ENCODE data around the gene LOX. TPM values are rescaled to one million over a fixed set of nuclear protein-coding genes. Genes with fewer than 3 reads are reported as not detected.

LOX gene
- total RNA-seq, 1 experiment from 2014 or later: 8.7 TPM

DNA sequence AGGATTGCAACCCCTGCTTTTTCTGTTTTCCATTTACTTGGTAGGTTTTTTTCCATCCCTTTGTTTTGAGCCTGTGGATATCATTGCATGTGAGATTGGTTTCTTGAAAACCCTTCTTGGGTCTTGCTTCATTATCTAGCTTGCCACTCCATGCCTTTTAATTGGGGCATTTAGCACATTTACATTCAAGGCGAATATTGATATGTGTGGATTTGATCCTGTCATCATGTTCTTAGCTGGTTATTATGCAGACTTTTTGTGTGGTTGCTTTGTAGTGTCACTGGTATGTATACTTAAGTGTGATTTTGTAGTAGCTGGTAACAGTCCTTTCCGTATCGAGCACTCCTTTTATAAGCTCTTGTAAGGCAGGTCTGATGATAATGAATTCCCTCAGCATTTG, 26.5 kb downstream of the LOX start:
- Mint-ChIP-seq H3K4me3 (ENCODE audit: low read depth, unreplicated experiment) (no peak overlapping the region), H3K27ac (ENCODE audit: unreplicated experiment) (no peak overlapping the region), H3K9me3 (ENCODE audit: low read depth, unreplicated experiment) (no peaks in the 10 kb centered on the region), H3K36me3 (ENCODE audit: insufficient read depth, unreplicated experiment) (no peaks in the 10 kb centered on the region), H3K4me1 (ENCODE audit: low read depth, unreplicated experiment) (no peaks in the 10 kb centered on the region), H3K27me3 (ENCODE audit: unreplicated experiment) (no peaks in the 10 kb centered on the region)
- BruUV-seq (replicated peaks): no TSS peak
- DNase-seq: no peak
- TF ChIP-seq, protein P1, sequence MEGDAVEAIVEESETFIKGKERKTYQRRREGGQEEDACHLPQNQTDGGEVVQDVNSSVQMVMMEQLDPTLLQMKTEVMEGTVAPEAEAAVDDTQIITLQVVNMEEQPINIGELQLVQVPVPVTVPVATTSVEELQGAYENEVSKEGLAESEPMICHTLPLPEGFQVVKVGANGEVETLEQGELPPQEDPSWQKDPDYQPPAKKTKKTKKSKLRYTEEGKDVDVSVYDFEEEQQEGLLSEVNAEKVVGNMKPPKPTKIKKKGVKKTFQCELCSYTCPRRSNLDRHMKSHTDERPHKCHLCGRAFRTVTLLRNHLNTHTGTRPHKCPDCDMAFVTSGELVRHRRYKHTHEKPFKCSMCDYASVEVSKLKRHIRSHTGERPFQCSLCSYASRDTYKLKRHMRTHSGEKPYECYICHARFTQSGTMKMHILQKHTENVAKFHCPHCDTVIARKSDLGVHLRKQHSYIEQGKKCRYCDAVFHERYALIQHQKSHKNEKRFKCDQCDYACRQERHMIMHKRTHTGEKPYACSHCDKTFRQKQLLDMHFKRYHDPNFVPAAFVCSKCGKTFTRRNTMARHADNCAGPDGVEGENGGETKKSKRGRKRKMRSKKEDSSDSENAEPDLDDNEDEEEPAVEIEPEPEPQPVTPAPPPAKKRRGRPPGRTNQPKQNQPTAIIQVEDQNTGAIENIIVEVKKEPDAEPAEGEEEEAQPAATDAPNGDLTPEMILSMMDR (IDR thresholded peaks at IDR 0.05; ENCODE audit: unreplicated experiment): no peak
- intact Hi-C loops (cut with micrococcal nuclease; ENCODE audit: unreplicated experiment): no loop called here
- CTCF ChIA-PET: no interaction called here

DNA sequence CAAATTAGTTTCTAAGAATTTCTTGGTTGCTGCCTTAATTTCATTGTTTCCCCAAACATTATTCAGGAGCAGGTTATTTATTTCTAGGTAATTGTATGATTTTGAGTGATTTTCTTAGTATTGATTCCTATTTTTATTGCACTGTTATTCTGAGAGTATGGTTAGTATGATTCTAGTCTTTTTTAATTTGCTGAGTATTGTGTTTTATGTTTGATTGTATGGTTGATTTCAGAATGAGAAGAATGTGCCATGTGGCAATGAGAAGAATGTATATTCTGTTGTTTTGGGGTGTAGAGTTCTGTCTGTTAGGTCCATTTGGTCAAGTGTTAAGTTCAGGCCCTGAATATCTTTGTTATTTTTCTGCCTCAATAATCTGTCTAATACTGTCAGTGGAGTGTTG, 27.1 kb downstream of the LOX start:
- CTCF ChIA-PET: no interaction called here
- Mint-ChIP-seq H3K36me3 (ENCODE audit: insufficient read depth, unreplicated experiment) (no peaks in the 10 kb centered on the region), H3K9me3 (ENCODE audit: low read depth, unreplicated experiment) (no peaks in the 10 kb centered on the region), H3K27me3 (ENCODE audit: unreplicated experiment) (no peaks in the 10 kb centered on the region), H3K27ac (ENCODE audit: unreplicated experiment) (no peak overlapping the region), H3K4me3 (ENCODE audit: low read depth, unreplicated experiment) (no peak overlapping the region), H3K4me1 (ENCODE audit: low read depth, unreplicated experiment) (no peaks in the 10 kb centered on the region)
- TF ChIP-seq, protein P1 (IDR thresholded peaks at IDR 0.05; ENCODE audit: unreplicated experiment): no peak
- BruUV-seq (replicated peaks): no TSS peak
- DNase-seq: no peak
- intact Hi-C loops (cut with micrococcal nuclease; ENCODE audit: unreplicated experiment): no loop called here

DNA sequence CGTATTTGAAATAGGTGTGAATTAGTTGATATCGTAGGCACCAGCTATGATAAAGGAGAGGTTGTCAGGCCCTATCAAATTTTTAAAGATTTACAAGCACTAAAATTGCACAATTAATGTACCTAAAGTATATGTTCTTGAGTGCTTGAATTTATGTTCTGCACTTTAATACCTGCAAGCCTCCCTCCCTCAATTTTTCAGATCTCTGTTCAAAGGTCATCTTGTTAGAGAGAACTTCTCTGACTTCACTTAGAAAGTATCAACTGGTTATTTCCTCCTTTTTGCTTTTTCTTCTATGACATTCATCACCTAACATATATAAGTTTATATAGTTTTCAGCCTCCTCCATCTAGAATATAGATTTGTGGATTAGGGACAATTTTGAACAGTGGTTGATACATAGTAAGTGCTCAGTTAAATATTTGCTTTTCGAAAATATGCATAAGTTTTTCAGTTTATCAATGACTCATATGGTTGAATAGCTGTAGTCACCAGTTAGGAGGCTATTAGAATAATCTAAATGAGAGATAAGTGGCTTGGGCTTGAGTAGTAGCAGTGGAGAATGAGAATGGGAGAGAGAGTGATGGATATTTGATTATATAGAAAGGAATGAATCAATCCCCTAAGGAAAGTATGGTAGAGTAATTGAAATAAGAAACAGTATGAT, 37.3 kb downstream of the LOX start:
- CTCF ChIA-PET: no interaction called here
- Mint-ChIP-seq H3K27ac (ENCODE audit: unreplicated experiment) (no peak overlapping the region), H3K4me3 (ENCODE audit: low read depth, unreplicated experiment) (no peak overlapping the region), H3K27me3 (ENCODE audit: unreplicated experiment) (no peaks in the 10 kb centered on the region), H3K36me3 (ENCODE audit: insufficient read depth, unreplicated experiment) (no peaks in the 10 kb centered on the region), H3K9me3 (ENCODE audit: low read depth, unreplicated experiment) (peaks cover 3% of the 10 kb centered on the region), H3K4me1 (ENCODE audit: low read depth, unreplicated experiment) (no peaks in the 10 kb centered on the region)
- no peak for DNase-seq
- intact Hi-C loops (cut with micrococcal nuclease; ENCODE audit: unreplicated experiment): no loop called here
- TF ChIP-seq, protein P1 (IDR thresholded peaks at IDR 0.05; ENCODE audit: unreplicated experiment): no peak
- BruUV-seq (replicated peaks): no TSS peak

DNA sequence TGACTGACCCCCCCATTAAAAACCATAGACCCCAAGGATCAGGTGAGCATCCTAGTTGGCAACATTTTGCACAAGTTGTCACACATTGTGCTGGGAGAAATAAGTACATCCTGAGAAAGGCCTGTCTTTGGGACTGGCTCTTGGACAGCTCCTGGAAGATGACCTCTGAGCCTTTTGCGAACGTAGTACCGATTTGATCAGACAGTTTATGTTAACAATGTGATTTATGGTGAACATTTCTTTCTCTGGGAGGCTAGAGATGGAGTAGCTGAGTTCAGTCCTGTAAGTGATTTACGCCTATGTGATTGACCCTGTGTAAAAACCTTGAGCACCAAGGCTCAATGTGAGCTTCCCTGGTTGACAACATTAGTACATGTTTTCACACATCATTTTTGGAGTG, 41.7 kb downstream of the LOX start:
- H3K4me3 Mint-ChIP-seq (ENCODE audit: low read depth, unreplicated experiment): no peak overlapping the region
- no peak for DNase-seq
- no peaks in the 10 kb centered on the region for H3K27me3 Mint-ChIP-seq (ENCODE audit: unreplicated experiment)
- H3K4me1 Mint-ChIP-seq (ENCODE audit: low read depth, unreplicated experiment): no peaks in the 10 kb centered on the region
- no peaks in the 10 kb centered on the region for H3K9me3 Mint-ChIP-seq (ENCODE audit: low read depth, unreplicated experiment)
- H3K36me3 Mint-ChIP-seq (ENCODE audit: insufficient read depth, unreplicated experiment): no peaks in the 10 kb centered on the region
- BruUV-seq (replicated peaks): no TSS peak
- intact Hi-C loops (cut with micrococcal nuclease; ENCODE audit: unreplicated experiment): no loop called here
- TF ChIP-seq, protein P1 (IDR thresholded peaks at IDR 0.05; ENCODE audit: unreplicated experiment): no peak
- H3K27ac Mint-ChIP-seq (ENCODE audit: unreplicated experiment): no peak overlapping the region
- CTCF ChIA-PET: no interaction called here

All from Calu3 (cell line).